H9 (cell line): Measurements from ENCODE around the gene WSB1. TPM values are rescaled to one million over a fixed set of nuclear protein-coding genes. Genes with fewer than 3 reads are reported as not detected.

ENCODE experiments used
- DNase-seq: peaks from one replicate; pipeline ENCODE4 v3.0.0-alpha.2; 2017
- H2AFZ ChIP-seq: one replicate; pipeline ENCODE4 v1.6.1; 2013; ENCODE audit warnings: mild to moderate bottlenecking, low read length, control low read depth, moderate library complexity
- H2AK5ac ChIP-seq: 2 replicates; pipeline ENCODE4 v1.6.1; 2013; ENCODE audit warnings: low read length, control low read depth, mixed read lengths; ENCODE audit not compliant: insufficient read length
- H2BK120ac ChIP-seq: one replicate; pipeline ENCODE4 v1.6.1; 2013; ENCODE audit warnings: low read depth, mild to moderate bottlenecking, low read length, control low read depth, inconsistent platforms; ENCODE audit not compliant: poor library complexity, severe bottlenecking
- H2BK12ac ChIP-seq: 2 replicates; pipeline ENCODE4 v1.6.1; 2013; ENCODE audit warnings: low read length, control low read depth, mixed read lengths, low read depth; ENCODE audit not compliant: insufficient read length
- H2BK15ac ChIP-seq: 2 replicates; pipeline ENCODE4 v1.6.1; 2013; ENCODE audit warnings: low read depth, low read length, control low read depth
- H2BK20ac ChIP-seq: one replicate; pipeline ENCODE4 v1.6.1; 2013; ENCODE audit warnings: low read depth, mild to moderate bottlenecking, low read length, control low read depth, inconsistent platforms; ENCODE audit not compliant: poor library complexity, severe bottlenecking
- H2BK5ac ChIP-seq: 2 replicates; pipeline ENCODE4 v1.6.1; 2013; ENCODE audit warnings: low read length, control low read depth, mixed read lengths; ENCODE audit not compliant: insufficient read length
- H3K14ac ChIP-seq: 2 replicates; pipeline ENCODE4 v1.6.1; 2013; ENCODE audit warnings: low read length, control low read depth; ENCODE audit not compliant: insufficient read depth
- H3K18ac ChIP-seq: 2 replicates; pipeline ENCODE4 v1.6.1; 2013; ENCODE audit warnings: low read depth, mild to moderate bottlenecking, mixed read lengths, low read length, control low read depth; ENCODE audit not compliant: insufficient read length
- H3K23ac ChIP-seq: 2 replicates; pipeline ENCODE4 v1.6.1; 2013; ENCODE audit warnings: low read length, control low read depth, mixed read lengths, low read depth; ENCODE audit not compliant: insufficient read length
- H3K23me2 ChIP-seq: 2 replicates; pipeline ENCODE4 v1.6.1; 2013; ENCODE audit warnings: low read depth, mild to moderate bottlenecking, mixed read lengths, low read length, control low read depth; ENCODE audit not compliant: insufficient read length, poor library complexity, severe bottlenecking
- H3K27ac ChIP-seq: 2 replicates; pipeline ENCODE4 v1.5.1; 2013; ENCODE audit warnings: low read length, control low read depth, mixed read lengths, low read depth; ENCODE audit not compliant: insufficient read length
- H3K27me3 ChIP-seq: 2 replicates; pipeline ENCODE4 v1.6.1; 2013; ENCODE audit warnings: low read length, control low read depth, inconsistent platforms; ENCODE audit not compliant: insufficient read depth
- H3K4ac ChIP-seq: 2 replicates; pipeline ENCODE4 v1.6.1; 2013; ENCODE audit warnings: low read depth, mild to moderate bottlenecking, control low read depth, inconsistent platforms, low read length, moderate library complexity
- H3K4me1 ChIP-seq: 2 replicates; pipeline ENCODE4 v1.6.1; 2013; ENCODE audit warnings: low read length, control low read depth, inconsistent platforms; ENCODE audit not compliant: insufficient read depth
- H3K4me2 ChIP-seq: 2 replicates; pipeline ENCODE4 v1.6.1; 2013; ENCODE audit warnings: low read length, control low read depth, mixed read lengths; ENCODE audit not compliant: insufficient read length, insufficient read depth
- H3K56ac ChIP-seq: 2 replicates; pipeline ENCODE4 v1.6.1; 2013; ENCODE audit warnings: low read depth, mild to moderate bottlenecking, mixed read lengths, low read length, control low read depth; ENCODE audit not compliant: insufficient read length
- H3K79me1 ChIP-seq: 2 replicates; pipeline ENCODE4 v1.6.1; 2013; ENCODE audit warnings: low read depth, mild to moderate bottlenecking, moderate library complexity, low read length, control low read depth, inconsistent platforms; ENCODE audit not compliant: insufficient read depth, poor library complexity, severe bottlenecking
- H3K79me2 ChIP-seq: 2 replicates; pipeline ENCODE4 v1.6.1; 2013; ENCODE audit warnings: low read length, control low read depth, inconsistent platforms; ENCODE audit not compliant: insufficient read depth
- H3K9ac ChIP-seq: 2 replicates; pipeline ENCODE4 v1.6.1; 2013; ENCODE audit warnings: low read length, control low read depth, mixed read lengths; ENCODE audit not compliant: insufficient read length; ENCODE audit errors: extremely low read depth
- H3K9me3 ChIP-seq: one replicate; pipeline ENCODE4 v1.6.1; 2013; ENCODE audit warnings: low read depth, low read length, inconsistent platforms; ENCODE audit not compliant: control insufficient read depth
- H3T11ph ChIP-seq: one replicate; pipeline ENCODE4 v1.6.1; 2013; ENCODE audit warnings: mild to moderate bottlenecking, low read length, control low read depth, inconsistent platforms
- H4K20me1 ChIP-seq: one replicate; pipeline ENCODE4 v1.6.1; 2013; ENCODE audit not compliant: control insufficient read depth, insufficient read length, insufficient read depth
- H4K5ac ChIP-seq: 2 replicates; pipeline ENCODE4 v1.6.1; 2013; ENCODE audit warnings: low read depth, mild to moderate bottlenecking, mixed read lengths, low read length, control low read depth; ENCODE audit not compliant: insufficient read length
- H4K8ac ChIP-seq: replicated peaks from 2 replicates; pipeline ENCODE4 v1.6.1; 2013; ENCODE audit warnings: low read length, control low read depth, mixed read lengths, low read depth; ENCODE audit not compliant: insufficient read length
- H4K91ac ChIP-seq: 2 replicates; pipeline ENCODE4 v1.6.1; 2013; ENCODE audit warnings: low read depth, mild to moderate bottlenecking, moderate library complexity, mixed read lengths, low read length, control low read depth; ENCODE audit not compliant: insufficient read length
- H3K27ac Mint-ChIP-seq, 3 experiments: 2 replicates in 2 of 3; 3 replicates in 1 of 3; pipeline ENCODE4 v1.8.0; 2020 to 2021; ENCODE audit warnings: mixed read lengths in 3 of 3, mild to moderate bottlenecking in 1 of 3, moderate library complexity in 1 of 3
- H3K27me3 Mint-ChIP-seq: 2 replicates; pipeline ENCODE4 v1.8.0; 2021; ENCODE audit warnings: low read depth, mild to moderate bottlenecking, moderate library complexity, mixed read lengths
- H3K36me3 Mint-ChIP-seq, 3 experiments: 2 replicates in 2 of 3; 3 replicates in 1 of 3; pipeline ENCODE4 v1.8.0; 2020 to 2021; ENCODE audit warnings: low read depth in 3 of 3, mixed read lengths in 3 of 3; ENCODE audit not compliant: insufficient read depth in 1 of 3
- H3K4me1 Mint-ChIP-seq, 2 experiments: 2 replicates each; pipeline ENCODE4 v1.8.0; 2020; ENCODE audit warnings: mixed read lengths in 2 of 2
- H3K4me3 Mint-ChIP-seq, 2 experiments: 2 replicates in 1 of 2; 3 replicates in 1 of 2; pipeline ENCODE4 v1.8.0; 2020 to 2021; ENCODE audit warnings: mild to moderate bottlenecking in 2 of 2, mixed read lengths in 2 of 2, moderate library complexity in 1 of 2
- H3K9me3 Mint-ChIP-seq, 2 experiments: 2 replicates in 1 of 2; 3 replicates in 1 of 2; pipeline ENCODE4 v1.8.0; 2020; ENCODE audit warnings: mild to moderate bottlenecking in 2 of 2, mixed read lengths in 2 of 2, moderate library complexity in 1 of 2
- CTCF ChIP-seq: fragments of 200-600 bp; sonication (generic); conservative IDR thresholded peaks from 3 replicates; pipeline ENCODE4 v1.8.0; 2021; ENCODE audit warnings: antibody characterized with exemption, mild to moderate bottlenecking
- WGBS: extraction: QIAGEN DNeasy Blood & Tissue Kit; methylation state at CpG from one replicate; pipeline ENCODE4 v1.1.7; 2013; ENCODE audit warnings: missing lambda C conversion rate, low lambda C conversion rate, mixed read lengths; ENCODE audit not compliant: insufficient read length; ENCODE audit errors: extremely low coverage; 5-methylcytosine and 5-hydroxymethylcytosine counted together
- total RNA-seq: library from RNA; stranded (reverse); gene quantifications from 2 replicates; pipeline ENCODE4 v1.2.1, GENCODE V29; 2021

The WSB1 gene
- total RNA-seq, 1 experiment from 2014 or later, result 187 TPM

- TF ChIP-seq CTCF, result no peak
- no peaks in the 10 kb centered on the region for H3K36me3 Mint-ChIP-seq
- H3K27ac Mint-ChIP-seq, result peak overlapping the region in 1 of 3 experiments; percentile 44; a peak in 1 of 7 replicates
- H3K27me3 ChIP-seq, result no peaks in the 10 kb centered on the region
- H2BK20ac ChIP-seq, result no peak overlapping the region
- H3K4me2 ChIP-seq, result no peak overlapping the region
- no peak overlapping the region for H3K56ac ChIP-seq
- H3K23ac ChIP-seq, result no peak overlapping the region
- no peaks in the 10 kb centered on the region for H3K9me3 ChIP-seq
- no peak overlapping the region for H4K8ac ChIP-seq
- no peak overlapping the region for H3K14ac ChIP-seq
- H3K4me3 Mint-ChIP-seq, result peak overlapping the region; percentile 54 to 74
- no peaks in the 10 kb centered on the region for H3K79me1 ChIP-seq
- no peak overlapping the region for H2BK12ac ChIP-seq
- H3K79me2 ChIP-seq, result no peaks in the 10 kb centered on the region
- H3K9ac ChIP-seq, result no peak overlapping the region
- no peak overlapping the region for H3K27ac ChIP-seq
- peaks cover 39 to 40% of the 10 kb centered on the region in 2 experiments for H3K4me1 Mint-ChIP-seq
- H2BK15ac ChIP-seq, result no peak overlapping the region
- DNase-seq, result no peak
- H3K9me3 Mint-ChIP-seq, result no peaks in the 10 kb centered on the region
- peaks cover 2% of the 10 kb centered on the region for H3K27me3 Mint-ChIP-seq
- H2BK120ac ChIP-seq, result no peak overlapping the region
- no peak overlapping the region for H3T11ph ChIP-seq
- no peak overlapping the region for H3K18ac ChIP-seq
- no peak overlapping the region for H2BK5ac ChIP-seq
- no peak overlapping the region for H4K5ac ChIP-seq
- H2AFZ ChIP-seq, result no peak overlapping the region
- no peak overlapping the region for H3K4ac ChIP-seq
- no peak overlapping the region for H2AK5ac ChIP-seq
- no peaks in the 10 kb centered on the region; the same call in 1 of the 2 replicates for H3K4me1 ChIP-seq
- no CpG with 5 or more reads among the region's 3 CpGs for WGBS
- H4K91ac ChIP-seq, result no peak overlapping the region
- H3K23me2 ChIP-seq, result peaks cover 3% of the 10 kb centered on the region
- no peaks in the 10 kb centered on the region for H4K20me1 ChIP-seq
Measured at GRCh38 chr17:27332047-27332393, 38.1 kb downstream of the WSB1 start.
